HFFc6 (cell line): ENCODE results near the gene IL11RA. TPM values are rescaled to one million over a fixed set of nuclear protein-coding genes. Genes with fewer than 3 reads are reported as not detected.

Experiments used
- DNase-seq: peaks from one replicate; pipeline ENCODE4 v3.0.0-alpha.2; 2018
- H3K27ac Mint-ChIP-seq: 2 replicates; pipeline ENCODE4 v1.8.0; 2020; ENCODE audit warnings: mild to moderate bottlenecking, mixed read lengths
- H3K27me3 Mint-ChIP-seq: 2 replicates; pipeline ENCODE4 v1.8.0; 2021; ENCODE audit warnings: mild to moderate bottlenecking, moderate library complexity, mixed read lengths; ENCODE audit not compliant: insufficient read depth
- H3K36me3 Mint-ChIP-seq: 2 replicates; pipeline ENCODE4 v1.8.0; 2021; ENCODE audit warnings: low read depth, mixed read lengths
- H3K4me1 Mint-ChIP-seq: 2 replicates; pipeline ENCODE4 v1.8.0; 2020; ENCODE audit warnings: low read depth, mixed read lengths
- H3K4me3 Mint-ChIP-seq: 2 replicates; pipeline ENCODE4 v1.8.0; 2020; ENCODE audit warnings: mild to moderate bottlenecking, moderate library complexity, mixed read lengths
- H3K9me3 Mint-ChIP-seq: 2 replicates; pipeline ENCODE4 v1.8.0; 2020; ENCODE audit warnings: mild to moderate bottlenecking, mixed read lengths
- total RNA-seq, 6 experiments: library from RNA; stranded (reverse); fragmentation: NEBNext Ultra II Directional; extraction: Animal tissue kit (Norgen Biotek cat#: 25700); gene quantifications; 2 replicates in 1 of 6; 3 replicates in 5 of 6; pipeline ENCODE4 v1.2.3, GENCODE V29; 2021
- TF ChIP-seq, protein P1 (sequence below): fragments of 200-600 bp; sonication (generic); IDR thresholded peaks from 2 replicates; pipeline ENCODE4 v1.5.0; 2021; ENCODE audit warnings: antibody characterized with exemption, mild to moderate bottlenecking

The IL11RA gene
- total RNA-seq, 6 experiments from 2014 or later: 20.9 to 26.3 (median 23.6) TPM

GRCh38 chr9:34620061-34620994 is 31.7 kb upstream of the IL11RA start, which contains the start of gene DCTN3:
TSS of gene DCTN3 (minus strand) at chr9:34620495. CDS start at chr9:34620464, 31 bp downstream.
- H3K9me3 Mint-ChIP-seq: no peaks in the 10 kb centered on the region
- peaks cover 13% of the 10 kb centered on the region; the same call in 1 of the 2 replicates for H3K36me3 Mint-ChIP-seq
- peak within 1 kb of the TSS; percentile 75 for H3K27ac Mint-ChIP-seq
- H3K4me1 Mint-ChIP-seq: peaks cover 30% of the 10 kb centered on the region
- TF ChIP-seq, protein P1, sequence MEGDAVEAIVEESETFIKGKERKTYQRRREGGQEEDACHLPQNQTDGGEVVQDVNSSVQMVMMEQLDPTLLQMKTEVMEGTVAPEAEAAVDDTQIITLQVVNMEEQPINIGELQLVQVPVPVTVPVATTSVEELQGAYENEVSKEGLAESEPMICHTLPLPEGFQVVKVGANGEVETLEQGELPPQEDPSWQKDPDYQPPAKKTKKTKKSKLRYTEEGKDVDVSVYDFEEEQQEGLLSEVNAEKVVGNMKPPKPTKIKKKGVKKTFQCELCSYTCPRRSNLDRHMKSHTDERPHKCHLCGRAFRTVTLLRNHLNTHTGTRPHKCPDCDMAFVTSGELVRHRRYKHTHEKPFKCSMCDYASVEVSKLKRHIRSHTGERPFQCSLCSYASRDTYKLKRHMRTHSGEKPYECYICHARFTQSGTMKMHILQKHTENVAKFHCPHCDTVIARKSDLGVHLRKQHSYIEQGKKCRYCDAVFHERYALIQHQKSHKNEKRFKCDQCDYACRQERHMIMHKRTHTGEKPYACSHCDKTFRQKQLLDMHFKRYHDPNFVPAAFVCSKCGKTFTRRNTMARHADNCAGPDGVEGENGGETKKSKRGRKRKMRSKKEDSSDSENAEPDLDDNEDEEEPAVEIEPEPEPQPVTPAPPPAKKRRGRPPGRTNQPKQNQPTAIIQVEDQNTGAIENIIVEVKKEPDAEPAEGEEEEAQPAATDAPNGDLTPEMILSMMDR: no peak
- H3K4me3 Mint-ChIP-seq: peak within 1 kb of the TSS; percentile 98
- DNase-seq: peak; percentile 93
- peaks cover 23% of the 10 kb centered on the region for H3K27me3 Mint-ChIP-seq

DNA sequence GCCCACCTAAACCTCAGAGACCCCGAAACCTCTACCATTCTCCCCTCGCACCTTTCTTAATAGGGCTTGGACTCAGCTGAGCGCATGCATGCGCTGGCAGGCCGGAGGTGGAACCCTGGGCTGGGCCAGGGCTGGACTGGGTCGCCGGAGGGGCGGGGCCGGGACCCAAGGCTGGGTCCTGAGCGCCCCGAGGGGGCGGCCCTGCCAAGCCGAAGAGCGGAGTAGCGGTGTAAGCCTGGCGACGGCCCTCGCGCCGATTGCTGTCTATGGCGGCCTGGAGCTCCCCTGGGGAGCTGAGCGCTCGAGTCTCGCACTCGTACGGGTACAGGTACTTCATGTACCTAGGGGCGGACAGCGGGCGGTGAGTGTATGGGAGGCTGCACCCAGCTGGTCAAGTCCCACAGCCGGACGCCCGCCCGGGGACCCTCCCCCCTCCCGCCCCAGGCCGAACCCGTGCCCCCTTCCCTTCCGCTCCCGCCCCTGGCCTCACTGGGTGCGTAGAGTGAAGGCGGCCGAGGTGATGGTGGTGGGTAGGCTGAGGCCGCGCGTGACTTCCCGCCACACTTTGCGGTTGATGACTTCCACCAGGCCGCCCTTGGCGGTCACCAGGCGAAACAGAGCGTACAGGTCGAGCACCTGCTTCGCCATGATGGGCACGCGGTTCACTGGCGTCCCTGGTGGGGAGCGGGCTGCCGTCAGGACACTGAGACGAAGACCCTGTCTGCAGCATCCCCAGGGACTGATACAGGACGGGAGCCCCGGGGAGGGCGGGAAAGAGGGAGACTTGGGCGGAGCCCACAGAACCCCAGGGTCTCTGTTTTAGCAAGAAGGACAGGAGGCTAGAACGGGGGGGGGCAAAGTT is 28.4 kb upstream of the IL11RA start:
- Mint-ChIP-seq H3K4me1 (peaks cover 37% of the 10 kb centered on the region), H3K36me3 (no peaks in the 10 kb centered on the region), H3K27ac (no peak overlapping the region), H3K9me3 (no peaks in the 10 kb centered on the region), H3K4me3 (no peak overlapping the region), H3K27me3 (peaks cover 41% of the 10 kb centered on the region)
- DNase-seq: no peak
- TF ChIP-seq, protein P1: no peak

GRCh38 chr9:34624475-34625185 is 27.4 kb upstream of the IL11RA start:
- TF ChIP-seq, protein P1: no peak
- DNase-seq: no peak
- peaks cover 46% of the 10 kb centered on the region for H3K27me3 Mint-ChIP-seq
- H3K36me3 Mint-ChIP-seq: no peaks in the 10 kb centered on the region
- no peaks in the 10 kb centered on the region for H3K9me3 Mint-ChIP-seq
- no peak overlapping the region for H3K4me3 Mint-ChIP-seq
- peaks cover 30% of the 10 kb centered on the region for H3K4me1 Mint-ChIP-seq
- H3K27ac Mint-ChIP-seq: no peak overlapping the region

- H3K27ac Mint-ChIP-seq: no peak overlapping the region
Observed at GRCh38 chr9:34625186-34625486, 26.8 kb upstream of the IL11RA start.

More at GRCh38 chr9:34625186-34625486, 26.8 kb upstream of the IL11RA start:
- Mint-ChIP-seq H3K4me3 (no peak overlapping the region), H3K9me3 (no peaks in the 10 kb centered on the region), H3K27me3 (peaks cover 50% of the 10 kb centered on the region), H3K4me1 (peaks cover 25% of the 10 kb centered on the region), H3K36me3 (no peaks in the 10 kb centered on the region)
- TF ChIP-seq, protein P1: no peak
- DNase-seq: no peak
